Body of pancreas (tissue), 4 donors: Measurements from ENCODE around the gene DOCK9. TPM values are rescaled to one million over a fixed set of nuclear protein-coding genes. Genes with fewer than 3 reads are reported as not detected.

Experiments
- ATAC-seq: fragments of 150-250 bp; one replicate; pipeline ENCODE4 v1.9.1; 2016
- DNase-seq, 4 donors: peaks; one replicate each; pipeline ENCODE4 v3.0.0-alpha.2; 2019
- H3K27ac ChIP-seq, 4 donors: fragments of 200-600 bp; sonication (generic); 1 replicate in 3 of 4; 2 replicates in 1 of 4; pipeline versions ENCODE4 v1.5.1 to v1.6.1; 2016 to 2019; ENCODE audit warnings: mild to moderate bottlenecking in 1 of 4, mixed read lengths in 1 of 4, moderate library complexity in 1 of 4
- H3K27me3 ChIP-seq, 2 donors: fragments of 200-600 bp; sonication (generic); one replicate each; pipeline ENCODE4 v1.6.0; 2016; ENCODE audit warnings: mild to moderate bottlenecking in 1 of 2
- H3K36me3 ChIP-seq, 2 donors: fragments of 200-600 bp; sonication (generic); replicated peaks in 1 of 2; 2 replicates each; pipeline ENCODE4 v1.5.1; 2016; ENCODE audit warnings: low read depth in 2 of 2; ENCODE audit not compliant: insufficient read depth in 1 of 2
- H3K4me1 ChIP-seq: fragments of 200-600 bp; sonication (generic); one replicate; pipeline ENCODE4 v1.6.0; 2016
- H3K4me3 ChIP-seq, 2 donors: fragments of 200-600 bp; sonication (generic); 1 replicate in 1 of 2; 2 replicates in 1 of 2; pipeline ENCODE4 v1.5.1; 2016 to 2019
- H3K9me3 ChIP-seq, 3 donors: fragments of 200-600 bp; sonication (generic); 1 replicate in 2 of 3; 2 replicates in 1 of 3; pipeline ENCODE4 v1.5.1; 2016
- POLR2A ChIP-seq, 3 donors: fragments of 450-650 bp; IDR thresholded peaks; one replicate each; pipeline ENCODE4 v1.6.1; 2016; ENCODE audit warnings: antibody characterized with exemption in 3 of 3, mild to moderate bottlenecking in 2 of 3
- WGBS, 2 donors: methylation state at CpG; one replicate each; pipeline ENCODE4 v1.1.5; 2017; 5-methylcytosine and 5-hydroxymethylcytosine counted together
- intact Hi-C: fragments of 100-400 bp; cut with DNase I; formaldehyde crosslinking; loops from one replicate; pipeline ENCODE4 v1.15.1; 2023
- total RNA-seq, 2 donors: library from RNA; depleted of rRNA; stranded (reverse); fragments of >200 nt; gene quantifications; one replicate each; pipeline ENCODE4 v1.1.0, GENCODE V29; 2016
- TF ChIP-seq, protein P1 (sequence below), 7 experiments: fragments of 450-650 bp in 4 of 7; fragments of 200-600 bp in 3 of 7; sonication (generic) in 3 of 7; IDR thresholded peaks; one replicate each; pipeline ENCODE4 v1.5.1; 2016 to 2019; ENCODE audit warnings: antibody characterized with exemption in 7 of 7

The DOCK9 gene
- total RNA-seq, 2 donors from 2014 or later: 35.3 to 73.5 TPM

DNA sequence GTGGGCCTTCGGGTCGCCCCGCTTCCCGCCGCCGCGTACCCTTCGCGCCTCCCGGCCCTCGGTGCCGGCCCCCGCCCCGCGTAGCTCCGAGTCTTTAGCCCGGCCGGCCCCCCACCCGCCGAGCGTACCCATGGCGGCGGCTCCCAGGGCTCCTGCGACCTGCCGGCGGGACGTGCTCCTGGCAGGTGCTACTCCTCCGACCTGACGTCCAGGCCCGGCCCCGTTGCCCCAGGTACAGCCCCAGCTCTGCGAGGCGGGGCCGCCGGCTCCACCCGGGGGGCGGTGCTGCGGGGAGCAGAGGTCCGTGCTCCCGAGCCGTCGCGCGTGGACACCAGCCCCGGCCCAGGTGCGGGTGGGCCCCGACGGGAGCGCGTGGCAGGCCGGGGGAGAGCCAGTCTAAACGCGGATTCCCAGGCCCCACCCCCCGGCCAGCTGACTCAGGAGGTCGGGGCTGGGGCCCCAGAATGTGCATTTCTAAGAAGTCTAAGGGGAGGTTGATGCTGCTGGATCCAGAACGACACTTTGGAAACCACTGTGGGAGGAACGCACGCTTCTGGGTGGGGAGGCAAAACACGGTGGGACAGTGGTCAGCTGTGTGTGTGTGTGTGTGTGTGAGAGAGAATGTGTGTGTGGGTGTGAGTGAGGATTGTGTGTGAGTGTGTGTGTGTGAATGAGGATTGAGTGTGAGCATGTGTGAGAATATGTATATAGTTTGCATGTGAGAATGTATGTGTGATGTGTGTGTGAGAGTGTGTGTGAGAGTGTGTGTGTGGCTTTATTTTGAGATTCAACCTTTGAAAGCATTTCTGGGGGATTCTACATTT, 225.2 kb downstream of the DOCK9 start, which contains the start of gene SLC15A1:
SLC15A1 (minus strand) TSS at position 206 of the 824 bp plus-strand sequence; CDS start at position 132, 74 bp downstream.
- ATAC-seq (peak; percentile 66), DNase-seq (peak; percentile 37 to 61 (median 46))
- Histone ChIP-seq H3K36me3 (no peaks in the 10 kb centered on the region), H3K4me1 (peaks cover 15% of the 10 kb centered on the region), H3K4me3 (peak within 1 kb of the TSS in 1 of 2 donors; percentile 3), H3K27ac (peak within 1 kb of the TSS in 3 of 4 donors; percentile 11 to 71 (median 43)), H3K27me3 (peaks cover 0 to 6% of the 10 kb centered on the region in 2 donors), H3K9me3 (no peaks in the 10 kb centered on the region)
- intact Hi-C loops: no loop called here
- 6 to 43% methylated on average over 8 to 57 of the region's 59 CpGs for WGBS, 2 donors
- TF ChIP-seq POLR2A (IDR thresholded peaks at IDR 0.05): peak in 1 of 3 donors; percentile 30
- TF ChIP-seq, protein P1, sequence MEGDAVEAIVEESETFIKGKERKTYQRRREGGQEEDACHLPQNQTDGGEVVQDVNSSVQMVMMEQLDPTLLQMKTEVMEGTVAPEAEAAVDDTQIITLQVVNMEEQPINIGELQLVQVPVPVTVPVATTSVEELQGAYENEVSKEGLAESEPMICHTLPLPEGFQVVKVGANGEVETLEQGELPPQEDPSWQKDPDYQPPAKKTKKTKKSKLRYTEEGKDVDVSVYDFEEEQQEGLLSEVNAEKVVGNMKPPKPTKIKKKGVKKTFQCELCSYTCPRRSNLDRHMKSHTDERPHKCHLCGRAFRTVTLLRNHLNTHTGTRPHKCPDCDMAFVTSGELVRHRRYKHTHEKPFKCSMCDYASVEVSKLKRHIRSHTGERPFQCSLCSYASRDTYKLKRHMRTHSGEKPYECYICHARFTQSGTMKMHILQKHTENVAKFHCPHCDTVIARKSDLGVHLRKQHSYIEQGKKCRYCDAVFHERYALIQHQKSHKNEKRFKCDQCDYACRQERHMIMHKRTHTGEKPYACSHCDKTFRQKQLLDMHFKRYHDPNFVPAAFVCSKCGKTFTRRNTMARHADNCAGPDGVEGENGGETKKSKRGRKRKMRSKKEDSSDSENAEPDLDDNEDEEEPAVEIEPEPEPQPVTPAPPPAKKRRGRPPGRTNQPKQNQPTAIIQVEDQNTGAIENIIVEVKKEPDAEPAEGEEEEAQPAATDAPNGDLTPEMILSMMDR (IDR thresholded peaks at IDR 0.05): no peak

DNA sequence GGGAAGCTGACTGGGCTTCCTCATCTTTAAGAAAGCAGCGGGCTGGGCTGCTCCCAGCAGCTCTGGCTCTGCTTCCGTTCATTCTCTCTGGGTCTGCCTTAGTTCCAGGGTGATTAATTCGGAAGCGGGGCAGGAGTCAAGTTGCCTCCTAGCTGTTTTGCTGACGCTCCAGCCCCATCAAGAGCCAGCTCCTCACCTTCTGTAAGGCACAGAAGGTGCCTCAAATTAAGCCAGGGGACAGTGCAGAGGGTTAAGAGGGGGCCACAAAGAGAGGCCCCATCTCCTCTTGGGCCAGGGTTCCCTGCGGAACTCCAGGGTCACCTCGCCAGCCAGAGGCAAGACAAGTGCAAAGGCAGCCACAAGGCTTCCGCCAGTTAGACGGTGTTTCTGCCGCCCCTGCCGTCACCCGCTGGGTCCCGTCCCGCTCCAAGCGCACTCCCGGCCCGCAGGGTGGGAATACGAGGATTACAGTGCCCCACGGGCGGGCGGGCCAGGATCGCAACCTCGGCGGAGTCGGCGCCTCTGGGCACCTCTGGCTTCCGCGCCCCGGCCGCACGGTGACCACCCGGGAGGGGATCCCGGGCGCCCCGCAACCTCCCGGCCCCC, 225.9 kb downstream of the DOCK9 start:
- intact Hi-C loops: no loop called here
- ATAC-seq: peak; percentile 55
- peak in 2 of 4 donors; percentile 18 to 32 for DNase-seq
- Histone ChIP-seq H3K27me3 (peaks cover 0 to 6% of the 10 kb centered on the region in 2 donors), H3K4me3 (peak overlapping the region in 1 of 2 donors; percentile 3), H3K27ac (peak overlapping the region in 3 of 4 donors; percentile 11 to 71 (median 43)), H3K9me3 (no peaks in the 10 kb centered on the region), H3K36me3 (no peaks in the 10 kb centered on the region), H3K4me1 (peaks cover 15% of the 10 kb centered on the region)
- WGBS, 2 donors: 2 to 8% methylated on average over 5 to 36 of the region's 36 CpGs
- TF ChIP-seq, protein P1 (IDR thresholded peaks at IDR 0.05): no peak
- no peak for TF ChIP-seq POLR2A (IDR thresholded peaks at IDR 0.05)

DNA sequence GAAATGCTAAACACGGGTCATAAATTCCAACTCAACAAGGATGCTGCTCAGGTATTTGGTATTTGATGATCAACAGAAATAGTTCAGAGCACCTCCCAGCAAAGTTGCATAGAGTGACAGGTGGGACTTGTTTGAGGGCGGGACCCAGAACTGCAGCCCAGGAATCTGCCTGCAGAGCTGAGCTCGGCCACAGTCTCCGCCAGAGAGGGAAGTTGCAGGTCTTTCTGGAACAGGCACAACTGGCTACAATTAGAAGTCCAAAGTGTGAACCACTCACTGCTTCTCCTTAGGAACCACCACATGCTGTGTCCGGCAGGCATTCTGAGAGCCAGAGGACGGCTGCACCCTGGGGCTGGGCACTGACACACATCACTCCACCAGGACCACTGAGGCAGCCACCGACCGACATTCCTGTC, 226.5 kb downstream of the DOCK9 start:
- peak; percentile 29 to 60 (median 48) for DNase-seq
- H3K27me3 ChIP-seq: peaks cover 0 to 6% of the 10 kb centered on the region in 2 donors
- H3K4me3 ChIP-seq: no peak overlapping the region
- intact Hi-C loops: no loop called here
- no peaks in the 10 kb centered on the region for H3K36me3 ChIP-seq
- 30 to 45% methylated on average over 3 to 8 of the region's 8 CpGs for WGBS, 2 donors
- peak; percentile 78 for ATAC-seq
- H3K4me1 ChIP-seq: peaks cover 15% of the 10 kb centered on the region
- TF ChIP-seq, protein P1 (IDR thresholded peaks at IDR 0.05): peak in 2 of 7 experiments; percentile 18 to 24
- peak; percentile 8 to 56 (median 47) for TF ChIP-seq POLR2A (IDR thresholded peaks at IDR 0.05)
- peak overlapping the region in 3 of 4 donors; percentile 11 to 71 (median 43) for H3K27ac ChIP-seq
- H3K9me3 ChIP-seq: no peaks in the 10 kb centered on the region

- WGBS, 2 donors: 67 to 68% methylated on average over 3 of the region's 3 CpGs
- intact Hi-C loops: no loop called here
- peaks cover 0 to 6% of the 10 kb centered on the region in 2 donors for H3K27me3 ChIP-seq
Measured at GRCh38 chr13:98749501-98749900, 228.4 kb downstream of the DOCK9 start.

More at GRCh38 chr13:98749501-98749900, 228.4 kb downstream of the DOCK9 start:
- H3K27ac ChIP-seq: no peak overlapping the region
- H3K9me3 ChIP-seq: no peaks in the 10 kb centered on the region
- no peak for ATAC-seq
- no peak overlapping the region for H3K4me3 ChIP-seq
- H3K36me3 ChIP-seq: no peaks in the 10 kb centered on the region
- peaks cover 15% of the 10 kb centered on the region for H3K4me1 ChIP-seq
- no peak for TF ChIP-seq POLR2A (IDR thresholded peaks at IDR 0.05)
- TF ChIP-seq, protein P1 (IDR thresholded peaks at IDR 0.05): no peak
- no peak for DNase-seq
